AG04450 (cell line): ENCODE measurements around the gene FBXW8. TPM values are rescaled to one million over a fixed set of nuclear protein-coding genes. Genes with fewer than 3 reads are reported as not detected.

Experiments used
- CTCF ChIA-PET: fragments of 300-600, 350-600 bp; formaldehyde crosslinking; extraction: SDS; loops from one replicate; lab custom pipeline; 2022; ENCODE audit warnings: antibody characterized with exemption, inconsistent platforms; lab: Charles Lee
- POLR2A ChIA-PET: fragments of 350-600 bp; formaldehyde crosslinking; extraction: SDS; loops from one replicate; lab custom pipeline; 2021; ENCODE audit warnings: antibody characterized with exemption, inconsistent platforms; lab: Yijun Ruan, JAX
- DNase-seq: peaks from one replicate; pipeline ENCODE4 v3.0.0-alpha.2; 2011; ENCODE audit warnings: low read depth, low spot score
- H3K27ac ChIP-seq: one replicate; pipeline ENCODE4 v1.5.1; 2012; ENCODE audit warnings: low read depth, low read length, control low read depth
- H3K27me3 ChIP-seq: one replicate; pipeline ENCODE4 v1.6.0; 2012; ENCODE audit warnings: low read length; ENCODE audit not compliant: control insufficient read depth, insufficient read depth
- H3K4me3 ChIP-seq: 2 replicates; pipeline ENCODE4 v1.5.1; 2011; ENCODE audit warnings: mild to moderate bottlenecking, low read depth, low read length, control low read depth
- H3K9me3 ChIP-seq: 2 replicates; pipeline ENCODE4 v1.5.1; 2012; ENCODE audit warnings: low read length; ENCODE audit not compliant: control insufficient read depth, insufficient read depth
- CTCF ChIP-seq: IDR thresholded peaks from 2 replicates; pipeline ENCODE4 v1.5.1; 2011; ENCODE audit warnings: low read depth, low read length, control low read depth, inconsistent platforms
- polyA plus RNA-seq: library from polyadenylated mRNA; depleted of rRNA; stranded (reverse); fragments of >200 nt; gene quantifications from 2 replicates; pipeline ENCODE4 v1.2.3, GENCODE V29; 2011

FBXW8 gene
- polyA plus RNA-seq, 1 experiment: 23.0 TPM

- no peak for DNase-seq
- no peak for TF ChIP-seq CTCF
- Histone ChIP-seq H3K27ac (no peak overlapping the region), H3K27me3 (peaks cover 28% of the 10 kb centered on the region), H3K4me3 (no peak overlapping the region), H3K9me3 (no peaks in the 10 kb centered on the region)
- ChIA-PET POLR2A (no interaction called here), CTCF (interaction anchor here (1.0 to 1.4 kb wide), 3 partner anchors 11 to 117 kb away, joined by 3 to 4 read pairs (median 3); no protein-coding TSS in a partner anchor)
Observed at GRCh38 chr12:117034249-117034648, 123.5 kb downstream of the FBXW8 start.

GRCh38 chr12:117034701-117035151 lies 124.0 kb downstream of the FBXW8 start:
- Histone ChIP-seq H3K9me3 (no peaks in the 10 kb centered on the region), H3K27me3 (peaks cover 28% of the 10 kb centered on the region), H3K4me3 (no peak overlapping the region), H3K27ac (no peak overlapping the region)
- TF ChIP-seq CTCF: no peak
- ChIA-PET POLR2A (no interaction called here), CTCF (interaction anchor here (1.1 to 1.4 kb wide), 2 partner anchors 8 to 11 kb away, joined by 4 to 5 read pairs; no protein-coding TSS in a partner anchor)
- DNase-seq: no peak

GRCh38 chr12:117035287-117035686 lies 124.5 kb downstream of the FBXW8 start:
- no peak for DNase-seq
- CTCF ChIA-PET: interaction anchor here (1.1 kb wide), 1 partner anchor 9 kb away, joined by 5 read pairs; no protein-coding TSS in a partner anchor
- Histone ChIP-seq H3K27me3 (peaks cover 28% of the 10 kb centered on the region), H3K27ac (no peak overlapping the region), H3K4me3 (no peak overlapping the region), H3K9me3 (no peaks in the 10 kb centered on the region)
- no peak for TF ChIP-seq CTCF
- POLR2A ChIA-PET: no interaction called here

- POLR2A ChIA-PET: no interaction called here
- Histone ChIP-seq H3K4me3 (no peak overlapping the region), H3K9me3 (no peaks in the 10 kb centered on the region), H3K27ac (no peak overlapping the region), H3K27me3 (peaks cover 28% of the 10 kb centered on the region)
- no peak for DNase-seq
- CTCF ChIA-PET: interaction anchor here (1.1 kb wide), 1 partner anchor 10 kb away, joined by 5 read pairs; no protein-coding TSS in a partner anchor
- no peak for TF ChIP-seq CTCF
Observed at GRCh38 chr12:117036046-117036445, 125.3 kb downstream of the FBXW8 start.

GRCh38 chr12:117036547-117036946 lies 125.8 kb downstream of the FBXW8 start:
- no peak overlapping the region for H3K27ac ChIP-seq
- no peak for TF ChIP-seq CTCF
- peaks cover 28% of the 10 kb centered on the region for H3K27me3 ChIP-seq
- no peaks in the 10 kb centered on the region for H3K9me3 ChIP-seq
- DNase-seq: no peak
- POLR2A ChIA-PET: no interaction called here
- H3K4me3 ChIP-seq: no peak overlapping the region
- CTCF ChIA-PET: no interaction called here
